Activated CD8-positive, alpha-beta memory T cell treated with anti-CD3 and anti-CD28 coated beads, Interleukin-2, amount 50 U/mL, for 24 hours (primary cell): ENCODE measurements around the gene LRRK2.

Experiments
- DNase-seq: peaks from one replicate; pipeline ENCODE4 v3.0.0-alpha.2; 2020; ENCODE audit errors: extremely low read depth

Gene LRRK2

GRCh38 chr12:40405419-40405818 lies 180.6 kb downstream of the LRRK2 start:
- DNase-seq = no peak
